SK-N-SH treated with all-trans-retinoic acid at 6 μM for 48 hours (cell line): Measurements from ENCODE around the gene FXR2.

ENCODE experiments used
- ATAC-seq: fragments of 200-7000 bp; cut with Tn5 transposase; 3 replicates; pipeline ENCODE4 v1.9.1; 2020; ENCODE audit warnings: mild to moderate bottlenecking, moderate library complexity
- ARNTL ChIP-seq: fragments of 450-650 bp; formaldehyde crosslinking; IDR thresholded peaks from 2 replicates; pipeline ENCODE4 v1.5.0; 2020; ENCODE audit warnings: low read depth, mild to moderate bottlenecking, moderate library complexity, borderline replicate concordance
- ESRRG ChIP-seq: fragments of 250-450 bp; sonication (Bioruptor Pico); IDR thresholded peaks from 2 replicates; pipeline ENCODE4 v1.6.1; 2021; ENCODE audit warnings: mild to moderate bottlenecking
- GLIS3 ChIP-seq: fragments of 250-450 bp; sonication (Bioruptor Pico); IDR thresholded peaks from 2 replicates; pipeline ENCODE4 v1.5.0; 2020; ENCODE audit warnings: mild to moderate bottlenecking, moderate library complexity
- ISL1 ChIP-seq: fragments of 250-450 bp; sonication (Bioruptor Pico); IDR thresholded peaks from 2 replicates; pipeline ENCODE4 v2.1.2; 2022; ENCODE audit warnings: mild to moderate bottlenecking, moderate library complexity
- OSR1 ChIP-seq: fragments of 250-450 bp; sonication (Bioruptor Pico); IDR thresholded peaks from 2 replicates; pipeline ENCODE4 v1.8.0; 2022; ENCODE audit warnings: moderate library complexity, mild to moderate bottlenecking, inconsistent platforms
- RARB ChIP-seq: fragments of 250-450 bp; sonication (Bioruptor Pico); IDR thresholded peaks from 2 replicates; pipeline ENCODE4 v1.8.0; 2021; ENCODE audit warnings: mild to moderate bottlenecking, moderate library complexity
- SNAI2 ChIP-seq: fragments of 250-450 bp; sonication (Bioruptor Pico); IDR thresholded peaks from 2 replicates; pipeline ENCODE4 v1.5.0; 2020; ENCODE audit warnings: mild to moderate bottlenecking, moderate library complexity
- TCF4 ChIP-seq: fragments of 250-450 bp; sonication (Bioruptor Pico); IDR thresholded peaks from 2 replicates; pipeline ENCODE4 v1.8.0; 2021; ENCODE audit warnings: mild to moderate bottlenecking, moderate library complexity, borderline replicate concordance
- TOX ChIP-seq: fragments of 250-450 bp; sonication (Bioruptor Pico); IDR thresholded peaks from 2 replicates; pipeline ENCODE4 v1.8.0; 2021; ENCODE audit warnings: mild to moderate bottlenecking, moderate library complexity, borderline replicate concordance
- ZC3H10 ChIP-seq: fragments of 250-450 bp; sonication (Bioruptor Pico); IDR thresholded peaks from 2 replicates; pipeline ENCODE4 v1.5.1; 2021; ENCODE audit warnings: mild to moderate bottlenecking, moderate library complexity
- ZFP3 ChIP-seq: fragments of 250-450 bp; sonication (Bioruptor Pico); IDR thresholded peaks from 2 replicates; pipeline ENCODE4 v1.5.0; 2020; ENCODE audit warnings: mild to moderate bottlenecking, moderate library complexity
- ZFP30 ChIP-seq: fragments of 450-650 bp; formaldehyde crosslinking; IDR thresholded peaks from 2 replicates; pipeline ENCODE4 v1.5.0; 2022; ENCODE audit warnings: mild to moderate bottlenecking, moderate library complexity
- ZNF565 ChIP-seq: fragments of 450-650 bp; formaldehyde crosslinking; conservative IDR thresholded peaks from 2 replicates; pipeline ENCODE4 v1.5.0; 2020; ENCODE audit warnings: low read depth, mild to moderate bottlenecking, moderate library complexity
- ZNF70 ChIP-seq: fragments of 450-650 bp; formaldehyde crosslinking; IDR thresholded peaks from 2 replicates; pipeline ENCODE4 v1.5.0; 2020; ENCODE audit warnings: mild to moderate bottlenecking, moderate library complexity
- ZNF8 ChIP-seq: fragments of 450-650 bp; formaldehyde crosslinking; IDR thresholded peaks from 2 replicates; pipeline ENCODE4 v1.5.0; 2020; ENCODE audit warnings: mild to moderate bottlenecking, moderate library complexity
- TF ChIP-seq, protein P1 (sequence below): fragments of 250-450 bp; sonication (Bioruptor Pico); IDR thresholded peaks from 2 replicates; pipeline ENCODE4 v1.8.0; 2021; ENCODE audit warnings: low read depth, mild to moderate bottlenecking, moderate library complexity, borderline replicate concordance
- TF ChIP-seq, protein P2 (sequence below): fragments of 250-450 bp; sonication (Bioruptor Pico); IDR thresholded peaks from 2 replicates; pipeline ENCODE4 v1.8.0; 2020; ENCODE audit warnings: mild to moderate bottlenecking, moderate library complexity, borderline replicate concordance
- TF ChIP-seq, protein P3 (sequence below): fragments of 250-450 bp; sonication (Bioruptor Pico); IDR thresholded peaks from 2 replicates; pipeline ENCODE4 v1.5.0; 2020; ENCODE audit warnings: mild to moderate bottlenecking, moderate library complexity

The FXR2 gene

DNA sequence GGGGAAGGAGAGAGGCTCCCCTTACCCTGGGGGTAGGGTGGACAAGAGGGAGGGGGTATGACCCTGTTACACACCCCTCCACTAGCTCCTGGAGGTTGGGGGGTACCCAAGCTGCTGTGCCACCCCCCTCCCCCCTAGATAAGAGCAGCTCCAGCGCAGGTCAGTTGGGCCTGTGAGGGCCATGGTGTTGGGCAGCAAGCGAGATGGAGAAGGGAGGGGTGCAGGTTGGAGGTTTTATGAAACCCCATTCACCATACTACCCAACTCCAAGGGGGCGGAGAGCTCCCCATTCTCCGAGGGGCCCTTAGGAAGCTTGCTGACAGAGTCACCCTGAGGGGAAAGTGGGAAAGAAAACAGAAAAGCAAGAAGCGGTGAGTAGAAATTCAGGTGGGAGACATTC, 23.1 kb downstream of the FXR2 start:
- no peak for TF ChIP-seq ZNF8 (CRISPR knock-in tag)
- TF ChIP-seq GLIS3 (CRISPR knock-in tag) = no peak
- TF ChIP-seq OSR1 (CRISPR knock-in tag) = no peak
- TF ChIP-seq ISL1 (CRISPR knock-in tag) = no peak
- no peak for TF ChIP-seq TOX (CRISPR knock-in tag)
- no peak for TF ChIP-seq RARB (CRISPR knock-in tag)
- TF ChIP-seq ESRRG (CRISPR knock-in tag) = no peak
- TF ChIP-seq ZFP30 (CRISPR knock-in tag) = no peak
- TF ChIP-seq ZNF565 = no peak
- no peak for TF ChIP-seq SNAI2
- TF ChIP-seq, protein P1, sequence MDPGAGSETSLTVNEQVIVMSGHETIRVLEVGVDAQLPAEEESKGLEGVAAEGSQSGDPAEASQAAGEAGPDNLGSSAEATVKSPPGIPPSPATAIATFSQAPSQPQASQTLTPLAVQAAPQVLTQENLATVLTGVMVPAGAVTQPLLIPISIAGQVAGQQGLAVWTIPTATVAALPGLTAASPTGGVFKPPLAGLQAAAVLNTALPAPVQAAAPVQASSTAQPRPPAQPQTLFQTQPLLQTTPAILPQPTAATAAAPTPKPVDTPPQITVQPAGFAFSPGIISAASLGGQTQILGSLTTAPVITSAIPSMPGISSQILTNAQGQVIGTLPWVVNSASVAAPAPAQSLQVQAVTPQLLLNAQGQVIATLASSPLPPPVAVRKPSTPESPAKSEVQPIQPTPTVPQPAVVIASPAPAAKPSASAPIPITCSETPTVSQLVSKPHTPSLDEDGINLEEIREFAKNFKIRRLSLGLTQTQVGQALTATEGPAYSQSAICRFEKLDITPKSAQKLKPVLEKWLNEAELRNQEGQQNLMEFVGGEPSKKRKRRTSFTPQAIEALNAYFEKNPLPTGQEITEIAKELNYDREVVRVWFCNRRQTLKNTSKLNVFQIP (CRISPR knock-in tag) = no peak
- TF ChIP-seq, all 23 proteins: peak for 0
- ATAC-seq = no peak

DNA sequence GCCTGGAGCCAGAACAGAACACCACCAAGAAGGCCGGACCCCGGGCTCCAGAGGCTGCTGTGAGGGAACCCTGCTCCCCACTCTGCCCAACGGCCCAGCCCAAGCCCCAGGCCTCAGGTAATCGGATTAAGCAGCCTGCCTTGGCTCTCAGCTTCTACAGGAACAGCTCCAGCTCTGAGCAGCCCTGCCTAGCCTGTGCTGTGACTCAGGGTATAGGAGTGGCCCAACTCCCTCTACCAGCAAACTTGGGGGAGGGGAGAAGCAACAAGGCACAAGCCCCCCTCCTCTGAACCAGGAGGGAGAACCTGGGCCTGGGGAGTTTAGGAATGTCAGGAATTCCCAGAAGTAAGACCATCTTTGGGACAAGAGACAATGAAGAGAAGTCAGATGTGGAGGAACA, 24.0 kb downstream of the FXR2 start:
- ATAC-seq = peak; percentile 70
- TF ChIP-seq, protein P2, sequence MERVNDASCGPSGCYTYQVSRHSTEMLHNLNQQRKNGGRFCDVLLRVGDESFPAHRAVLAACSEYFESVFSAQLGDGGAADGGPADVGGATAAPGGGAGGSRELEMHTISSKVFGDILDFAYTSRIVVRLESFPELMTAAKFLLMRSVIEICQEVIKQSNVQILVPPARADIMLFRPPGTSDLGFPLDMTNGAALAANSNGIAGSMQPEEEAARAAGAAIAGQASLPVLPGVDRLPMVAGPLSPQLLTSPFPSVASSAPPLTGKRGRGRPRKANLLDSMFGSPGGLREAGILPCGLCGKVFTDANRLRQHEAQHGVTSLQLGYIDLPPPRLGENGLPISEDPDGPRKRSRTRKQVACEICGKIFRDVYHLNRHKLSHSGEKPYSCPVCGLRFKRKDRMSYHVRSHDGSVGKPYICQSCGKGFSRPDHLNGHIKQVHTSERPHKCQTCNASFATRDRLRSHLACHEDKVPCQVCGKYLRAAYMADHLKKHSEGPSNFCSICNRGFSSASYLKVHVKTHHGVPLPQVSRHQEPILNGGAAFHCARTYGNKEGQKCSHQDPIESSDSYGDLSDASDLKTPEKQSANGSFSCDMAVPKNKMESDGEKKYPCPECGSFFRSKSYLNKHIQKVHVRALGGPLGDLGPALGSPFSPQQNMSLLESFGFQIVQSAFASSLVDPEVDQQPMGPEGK (CRISPR knock-in tag) = no peak
- TF ChIP-seq ZFP3 (no peak), ZNF565 (no peak), ARNTL (CRISPR knock-in tag) (no peak), TCF4 (CRISPR knock-in tag) (no peak), ESRRG (CRISPR knock-in tag) (no peak), RARB (CRISPR knock-in tag) (no peak)
- TF ChIP-seq, protein P3, sequence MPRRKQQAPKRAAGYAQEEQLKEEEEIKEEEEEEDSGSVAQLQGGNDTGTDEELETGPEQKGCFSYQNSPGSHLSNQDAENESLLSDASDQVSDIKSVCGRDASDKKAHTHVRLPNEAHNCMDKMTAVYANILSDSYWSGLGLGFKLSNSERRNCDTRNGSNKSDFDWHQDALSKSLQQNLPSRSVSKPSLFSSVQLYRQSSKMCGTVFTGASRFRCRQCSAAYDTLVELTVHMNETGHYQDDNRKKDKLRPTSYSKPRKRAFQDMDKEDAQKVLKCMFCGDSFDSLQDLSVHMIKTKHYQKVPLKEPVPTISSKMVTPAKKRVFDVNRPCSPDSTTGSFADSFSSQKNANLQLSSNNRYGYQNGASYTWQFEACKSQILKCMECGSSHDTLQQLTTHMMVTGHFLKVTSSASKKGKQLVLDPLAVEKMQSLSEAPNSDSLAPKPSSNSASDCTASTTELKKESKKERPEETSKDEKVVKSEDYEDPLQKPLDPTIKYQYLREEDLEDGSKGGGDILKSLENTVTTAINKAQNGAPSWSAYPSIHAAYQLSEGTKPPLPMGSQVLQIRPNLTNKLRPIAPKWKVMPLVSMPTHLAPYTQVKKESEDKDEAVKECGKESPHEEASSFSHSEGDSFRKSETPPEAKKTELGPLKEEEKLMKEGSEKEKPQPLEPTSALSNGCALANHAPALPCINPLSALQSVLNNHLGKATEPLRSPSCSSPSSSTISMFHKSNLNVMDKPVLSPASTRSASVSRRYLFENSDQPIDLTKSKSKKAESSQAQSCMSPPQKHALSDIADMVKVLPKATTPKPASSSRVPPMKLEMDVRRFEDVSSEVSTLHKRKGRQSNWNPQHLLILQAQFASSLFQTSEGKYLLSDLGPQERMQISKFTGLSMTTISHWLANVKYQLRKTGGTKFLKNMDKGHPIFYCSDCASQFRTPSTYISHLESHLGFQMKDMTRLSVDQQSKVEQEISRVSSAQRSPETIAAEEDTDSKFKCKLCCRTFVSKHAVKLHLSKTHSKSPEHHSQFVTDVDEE (CRISPR knock-in tag) = no peak
- TF ChIP-seq, protein P1 (CRISPR knock-in tag) = no peak
- TF ChIP-seq, all 23 proteins: peak for 0

DNA sequence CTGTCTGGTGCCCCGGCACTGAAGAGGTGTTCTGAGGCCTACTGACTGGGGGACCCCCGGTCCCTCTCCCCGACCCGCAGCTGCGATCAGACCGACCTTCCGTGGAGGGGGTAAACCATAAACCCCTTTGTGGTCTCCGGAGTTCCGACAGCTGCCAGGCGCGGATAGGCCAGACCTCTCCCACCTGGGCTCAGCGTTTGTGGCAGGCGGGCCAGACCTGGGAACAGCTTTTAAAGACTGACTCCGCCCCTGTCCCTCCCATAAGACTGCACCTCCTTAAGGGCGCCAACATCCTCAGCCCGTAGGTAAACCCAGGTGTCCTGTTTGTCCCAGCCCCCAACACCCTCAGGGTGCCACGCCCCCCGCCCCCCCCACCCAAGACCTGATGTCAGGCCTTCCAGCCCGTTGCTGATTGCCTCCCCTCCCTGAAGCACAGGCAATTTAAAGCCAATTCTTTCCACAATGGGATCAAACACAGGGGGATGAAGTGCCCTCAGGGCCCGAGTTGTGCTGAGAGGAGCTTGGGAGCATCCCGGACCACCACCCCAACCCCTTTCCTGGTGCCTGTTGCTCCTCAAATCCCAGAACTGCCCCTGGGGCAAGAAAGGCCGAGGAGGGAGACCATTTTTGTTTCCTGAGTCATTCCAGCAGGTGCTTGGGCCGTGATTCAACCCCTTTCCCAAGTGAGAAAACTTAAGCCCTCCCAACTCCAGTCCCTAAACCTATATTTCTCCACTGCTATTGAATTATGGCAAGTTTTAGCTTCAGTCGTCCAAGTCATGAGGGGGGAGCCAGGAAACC, 24.6 kb downstream of the FXR2 start, which contains the start of gene SOX15:
TSS of gene SOX15 (minus strand) at position 204 of the 801 bp plus-strand sequence. CDS start 418 bp downstream, outside the sequence.
- ATAC-seq = no peak

More for the DNA sequence above, 24.6 kb downstream of the FXR2 start, which contains the start of gene SOX15:
- TF ChIP-seq ZNF70 (CRISPR knock-in tag) (no peak), ZNF565 (no peak), ZNF8 (CRISPR knock-in tag) (no peak), ISL1 (CRISPR knock-in tag) (no peak), TCF4 (CRISPR knock-in tag) (no peak), RARB (CRISPR knock-in tag) (no peak), ZC3H10 (CRISPR knock-in tag) (no peak)
- TF ChIP-seq, protein P2 (CRISPR knock-in tag) = no peak
